Mesodermal cell (in vitro differentiated cells): Measurements from ENCODE around the gene ARHGAP26.

Experiments
- H3K27ac ChIP-seq: 2 replicates; pipeline ENCODE4 v1.7.0; 2013; ENCODE audit warnings: mild to moderate bottlenecking, low read depth, low read length, moderate library complexity; ENCODE audit not compliant: severe bottlenecking
- H3K36me3 ChIP-seq: 2 replicates; pipeline ENCODE4 v1.7.1; 2013; ENCODE audit warnings: mild to moderate bottlenecking, low read length, moderate library complexity; ENCODE audit not compliant: control insufficient read depth, insufficient read depth
- H3K4me1 ChIP-seq: one replicate; pipeline ENCODE4 v1.7.1; 2013; ENCODE audit warnings: mild to moderate bottlenecking, low read length; ENCODE audit not compliant: insufficient read depth, control insufficient read depth, poor library complexity, severe bottlenecking
- H3K4me3 ChIP-seq: 2 replicates; pipeline ENCODE4 v1.7.0; 2013; ENCODE audit warnings: low read length, control low read depth, mild to moderate bottlenecking; ENCODE audit not compliant: insufficient read depth, poor library complexity, severe bottlenecking; ENCODE audit errors: extremely low read depth
- H3K9me3 ChIP-seq: 2 replicates; pipeline ENCODE4 v1.7.1; 2013; ENCODE audit warnings: mild to moderate bottlenecking, low read length, moderate library complexity; ENCODE audit not compliant: control insufficient read depth
- WGBS, 2 experiments: methylation state at CpG; one replicate each; pipeline ENCODE4 v1.1.5; 2013; ENCODE audit warnings: missing lambda C conversion rate in 2 of 2; ENCODE audit not compliant: insufficient coverage in 2 of 2; 5-methylcytosine and 5-hydroxymethylcytosine counted together

ARHGAP26 gene

GRCh38 chr5:143068712-143069111, 298.5 kb downstream of the ARHGAP26 start:
- H3K36me3 ChIP-seq: no peaks in the 10 kb centered on the region
- no peaks in the 10 kb centered on the region for H3K9me3 ChIP-seq
- H3K4me3 ChIP-seq: no peak overlapping the region
- peaks cover 6% of the 10 kb centered on the region for H3K4me1 ChIP-seq
- H3K27ac ChIP-seq: no peak overlapping the region

- H3K9me3 ChIP-seq: no peaks in the 10 kb centered on the region
- H3K27ac ChIP-seq: no peak overlapping the region
- no peaks in the 10 kb centered on the region for H3K4me1 ChIP-seq
- H3K4me3 ChIP-seq: no peak overlapping the region
- no peaks in the 10 kb centered on the region for H3K36me3 ChIP-seq
Measured at GRCh38 chr5:143071927-143072326, 301.8 kb downstream of the ARHGAP26 start.

GRCh38 chr5:143072734-143073133, 302.6 kb downstream of the ARHGAP26 start:
- Histone ChIP-seq H3K4me1 (peaks cover 4% of the 10 kb centered on the region), H3K4me3 (no peak overlapping the region), H3K27ac (no peak overlapping the region), H3K36me3 (no peaks in the 10 kb centered on the region), H3K9me3 (no peaks in the 10 kb centered on the region)

GRCh38 chr5:143073766-143074165, 303.6 kb downstream of the ARHGAP26 start:
- WGBS, 2 experiments: 92 to 100% methylated on average over 3 of the region's 3 CpGs
- Histone ChIP-seq H3K27ac (no peak overlapping the region), H3K4me3 (no peak overlapping the region), H3K9me3 (no peaks in the 10 kb centered on the region), H3K4me1 (peaks cover 10% of the 10 kb centered on the region), H3K36me3 (no peaks in the 10 kb centered on the region)

GRCh38 chr5:143074414-143074996, 304.3 kb downstream of the ARHGAP26 start:
- H3K27ac ChIP-seq: no peak overlapping the region
- H3K36me3 ChIP-seq: no peaks in the 10 kb centered on the region
- H3K9me3 ChIP-seq: no peaks in the 10 kb centered on the region
- no peak overlapping the region for H3K4me3 ChIP-seq
- peaks cover 10% of the 10 kb centered on the region for H3K4me1 ChIP-seq
- WGBS, 2 experiments: 100% methylated on average over 1 of the region's 1 CpG

- no CpG with 5 or more reads among the region's 1 CpG for WGBS, 2 experiments
- Histone ChIP-seq H3K36me3 (no peaks in the 10 kb centered on the region), H3K9me3 (no peaks in the 10 kb centered on the region), H3K4me1 (peaks cover 10% of the 10 kb centered on the region), H3K27ac (no peak overlapping the region), H3K4me3 (no peak overlapping the region)
Measured at GRCh38 chr5:143076377-143076776, 306.2 kb downstream of the ARHGAP26 start.

GRCh38 chr5:143077453-143078103, 307.4 kb downstream of the ARHGAP26 start:
- Histone ChIP-seq H3K4me3 (no peak overlapping the region), H3K27ac (no peak overlapping the region), H3K9me3 (no peaks in the 10 kb centered on the region), H3K4me1 (peaks cover 20% of the 10 kb centered on the region), H3K36me3 (no peaks in the 10 kb centered on the region)
- WGBS, 2 experiments: 92 to 94% methylated on average over 4 to 5 of the region's 6 CpGs

GRCh38 chr5:143078313-143078712, 308.1 kb downstream of the ARHGAP26 start:
- 83 to 94% methylated on average over 3 to 4 of the region's 5 CpGs for WGBS, 2 experiments
- H3K27ac ChIP-seq: no peak overlapping the region
- peaks cover 27% of the 10 kb centered on the region for H3K4me1 ChIP-seq
- no peak overlapping the region for H3K4me3 ChIP-seq
- H3K9me3 ChIP-seq: no peaks in the 10 kb centered on the region
- H3K36me3 ChIP-seq: no peaks in the 10 kb centered on the region

- no peak overlapping the region for H3K27ac ChIP-seq
- H3K36me3 ChIP-seq: no peaks in the 10 kb centered on the region
- 93 to 94% methylated on average over 2 of the region's 2 CpGs for WGBS, 2 experiments
- H3K9me3 ChIP-seq: no peaks in the 10 kb centered on the region
- peaks cover 30% of the 10 kb centered on the region for H3K4me1 ChIP-seq
- no peak overlapping the region for H3K4me3 ChIP-seq
Measured at GRCh38 chr5:143078971-143079370, 308.8 kb downstream of the ARHGAP26 start.

GRCh38 chr5:143080407-143080806, 310.2 kb downstream of the ARHGAP26 start:
- no peaks in the 10 kb centered on the region for H3K36me3 ChIP-seq
- 96 to 97% methylated on average over 2 of the region's 2 CpGs for WGBS, 2 experiments
- peaks cover 30% of the 10 kb centered on the region for H3K4me1 ChIP-seq
- H3K27ac ChIP-seq: no peak overlapping the region
- H3K9me3 ChIP-seq: no peaks in the 10 kb centered on the region
- H3K4me3 ChIP-seq: no peak overlapping the region

- Histone ChIP-seq H3K27ac (no peak overlapping the region), H3K4me1 (peaks cover 30% of the 10 kb centered on the region), H3K36me3 (no peaks in the 10 kb centered on the region), H3K4me3 (no peak overlapping the region), H3K9me3 (no peaks in the 10 kb centered on the region)
- WGBS, 2 experiments: no CpG with 5 or more reads among the region's 1 CpG
Measured at GRCh38 chr5:143080982-143081381, 310.8 kb downstream of the ARHGAP26 start.
